Prostate gland (tissue), 2 donors: ENCODE results near the gene HSPB1.

ENCODE experiments used
- POLR2A ChIP-seq: fragments of 450-650 bp; IDR thresholded peaks from one replicate; pipeline ENCODE4 v1.6.1; 2016; ENCODE audit warnings: antibody characterized with exemption, mild to moderate bottlenecking
- TF ChIP-seq, protein P1 (sequence below), 4 experiments: fragments of 200-600 bp in 2 of 4; fragments of 450-650 bp in 2 of 4; sonication (generic) in 2 of 4; IDR thresholded peaks; 1 replicate in 3 of 4; 2 replicates in 1 of 4; pipeline ENCODE4 v1.5.1; 2016 to 2019; ENCODE audit warnings: antibody characterized with exemption in 4 of 4, mild to moderate bottlenecking in 2 of 4, moderate library complexity in 2 of 4

DNA sequence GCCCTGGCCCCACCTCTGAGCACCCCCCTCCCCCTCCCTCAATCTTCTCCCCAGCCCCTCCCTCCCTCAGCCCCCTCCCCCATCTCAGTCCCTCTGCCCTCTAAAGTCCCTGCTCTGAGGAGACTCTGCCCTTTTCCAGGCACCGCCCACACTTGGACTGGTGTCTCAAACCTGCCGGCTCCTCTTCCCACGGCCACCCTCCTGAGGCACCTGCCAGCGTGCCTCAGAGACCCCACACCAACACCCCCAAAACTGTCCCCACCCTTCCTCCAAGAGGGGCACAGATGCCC, 34.6 kb upstream of the HSPB1 start:
- TF ChIP-seq, protein P1, sequence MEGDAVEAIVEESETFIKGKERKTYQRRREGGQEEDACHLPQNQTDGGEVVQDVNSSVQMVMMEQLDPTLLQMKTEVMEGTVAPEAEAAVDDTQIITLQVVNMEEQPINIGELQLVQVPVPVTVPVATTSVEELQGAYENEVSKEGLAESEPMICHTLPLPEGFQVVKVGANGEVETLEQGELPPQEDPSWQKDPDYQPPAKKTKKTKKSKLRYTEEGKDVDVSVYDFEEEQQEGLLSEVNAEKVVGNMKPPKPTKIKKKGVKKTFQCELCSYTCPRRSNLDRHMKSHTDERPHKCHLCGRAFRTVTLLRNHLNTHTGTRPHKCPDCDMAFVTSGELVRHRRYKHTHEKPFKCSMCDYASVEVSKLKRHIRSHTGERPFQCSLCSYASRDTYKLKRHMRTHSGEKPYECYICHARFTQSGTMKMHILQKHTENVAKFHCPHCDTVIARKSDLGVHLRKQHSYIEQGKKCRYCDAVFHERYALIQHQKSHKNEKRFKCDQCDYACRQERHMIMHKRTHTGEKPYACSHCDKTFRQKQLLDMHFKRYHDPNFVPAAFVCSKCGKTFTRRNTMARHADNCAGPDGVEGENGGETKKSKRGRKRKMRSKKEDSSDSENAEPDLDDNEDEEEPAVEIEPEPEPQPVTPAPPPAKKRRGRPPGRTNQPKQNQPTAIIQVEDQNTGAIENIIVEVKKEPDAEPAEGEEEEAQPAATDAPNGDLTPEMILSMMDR (IDR thresholded peaks at IDR 0.05), result no peak
- TF ChIP-seq POLR2A, result no peak
